Fibroblast of peridontal ligament (primary cell): Measurements from ENCODE around the gene DOK6.
"Not testable (repeated sequence)": the region's sequence is repeated elsewhere in the genome, so short reads cannot be mapped to it uniquely, and the experiment has no call there.

ENCODE experiments used
- DNase-seq: peaks from one replicate; pipeline ENCODE4 v3.0.0-alpha.2; 2010; ENCODE audit errors: extremely low read depth

DOK6 gene

DNA sequence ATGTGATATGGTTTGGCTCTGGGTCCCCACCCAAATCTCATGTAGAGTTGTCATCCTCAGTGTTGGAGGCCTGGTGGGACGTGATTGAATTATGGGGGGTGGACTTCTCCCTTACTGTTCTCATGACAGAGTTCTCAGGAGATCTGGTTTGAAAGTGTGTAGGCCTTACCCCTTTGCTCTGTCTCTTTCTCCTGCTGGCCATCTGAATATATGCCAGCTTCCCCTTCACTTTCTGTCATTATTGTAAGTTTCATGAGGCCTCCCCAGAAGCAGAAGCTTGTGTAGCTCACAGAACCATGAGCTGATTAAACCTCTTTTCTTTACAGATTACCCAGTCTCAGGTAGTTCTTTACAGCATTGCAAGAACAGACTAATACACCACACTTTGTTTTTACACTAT, 222.3 kb downstream of the DOK6 start:
- DNase-seq = no peak

DNA sequence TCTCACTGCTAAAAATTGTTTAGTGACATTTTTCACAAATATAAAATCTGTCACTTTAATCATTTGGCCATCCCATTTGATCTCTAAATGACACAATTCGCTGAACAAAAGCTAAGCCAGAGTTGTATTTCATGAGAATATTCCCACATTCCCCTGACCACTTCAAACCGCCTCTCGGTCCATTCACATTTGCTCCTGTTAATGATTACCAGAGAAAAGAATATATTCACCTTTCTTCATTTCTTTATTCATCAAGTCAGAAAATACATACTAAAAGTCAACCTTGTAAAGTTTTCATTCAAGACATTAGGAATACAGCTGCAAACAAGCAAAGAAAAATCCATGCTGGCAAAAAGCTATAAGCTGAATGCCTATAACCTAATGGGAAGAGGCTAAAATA, 225.5 kb downstream of the DOK6 start:
- DNase-seq = no peak

- peak; percentile 46 for DNase-seq
Observed at GRCh38 chr18:69626643-69627242, 226.1 kb downstream of the DOK6 start.

GRCh38 chr18:69628774-69629359, 228.2 kb downstream of the DOK6 start:
- no peak for DNase-seq

DNA sequence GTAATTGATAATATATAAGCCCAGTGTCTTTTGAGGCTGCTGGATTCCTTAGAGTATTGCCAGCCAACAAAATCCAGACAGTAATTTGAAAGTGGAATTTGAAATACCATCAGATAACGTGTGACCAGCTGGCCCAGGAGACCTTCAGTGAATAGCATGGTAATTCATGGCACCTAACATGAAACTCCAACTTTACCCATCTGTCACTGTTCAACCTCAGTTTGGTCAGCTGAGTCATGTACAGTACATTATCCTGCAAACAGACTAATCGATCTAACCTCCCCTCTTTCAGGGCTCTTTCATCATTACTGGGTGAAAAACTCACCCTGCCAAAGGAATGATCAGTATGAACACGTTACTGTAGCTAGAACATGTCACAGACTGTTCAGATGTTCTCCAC, 230.6 kb downstream of the DOK6 start:
- peak; percentile 18 for DNase-seq

DNA sequence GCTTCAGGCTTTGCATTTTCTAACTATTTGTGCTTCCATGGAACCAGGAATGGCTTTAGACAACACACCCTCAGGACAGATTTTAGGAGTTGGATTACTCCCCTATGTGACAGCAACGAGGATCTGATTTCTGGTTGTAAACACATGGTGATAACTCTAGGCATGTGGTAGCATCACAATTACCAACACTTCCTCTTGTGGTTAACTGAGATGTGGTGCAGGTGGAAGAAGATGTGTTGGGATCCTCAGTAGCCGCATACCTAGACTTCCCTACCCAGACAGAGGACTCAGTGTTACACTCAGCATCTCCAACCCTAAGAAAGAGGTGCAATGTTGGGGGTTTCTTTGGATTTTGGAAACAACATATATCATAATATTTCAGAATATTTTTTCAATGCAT, 234.8 kb downstream of the DOK6 start:
- no peak for DNase-seq

DNA sequence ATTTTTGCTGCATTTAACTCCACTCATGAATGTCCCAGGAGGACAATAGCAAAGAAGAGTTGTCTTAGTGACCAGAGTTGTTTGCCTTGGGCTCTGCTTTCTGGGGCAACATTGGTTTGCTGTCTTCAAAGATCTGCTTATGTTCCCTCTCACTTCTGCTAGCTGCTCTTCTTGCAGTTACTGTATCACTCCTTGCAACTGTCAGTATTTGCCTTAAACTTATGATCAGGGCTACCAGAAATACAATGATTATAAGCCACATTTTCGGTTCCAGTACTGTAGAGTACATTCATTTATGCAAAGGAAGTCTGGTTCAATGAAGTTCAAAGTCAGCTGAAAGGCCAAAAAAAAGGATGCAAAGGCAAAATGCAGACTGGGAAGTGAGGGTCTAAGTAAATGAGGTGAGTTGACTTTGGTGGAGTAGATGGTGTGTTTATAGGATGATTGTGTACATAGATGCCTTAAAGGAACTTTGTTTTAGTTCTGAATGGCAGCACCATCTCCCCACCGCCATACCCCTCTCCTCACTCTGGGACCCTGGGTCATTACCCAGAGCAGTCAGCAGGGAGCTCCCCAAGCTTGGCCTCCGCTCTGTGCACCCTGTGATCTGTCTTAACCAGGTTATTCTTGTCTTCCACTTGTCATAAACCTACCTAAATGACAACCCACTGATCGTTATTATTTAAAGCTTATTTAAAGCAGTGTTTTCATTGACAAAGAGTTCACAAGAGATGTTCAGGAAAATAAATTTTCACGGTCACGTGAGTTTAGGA, 236.0 kb downstream of the DOK6 start:
- no peak for DNase-seq

- DNase-seq = no peak
Observed at GRCh38 chr18:69638056-69638455, 237.4 kb downstream of the DOK6 start.

- no peak for DNase-seq
Observed at GRCh38 chr18:69647702-69648101, 247.0 kb downstream of the DOK6 start.

DNA sequence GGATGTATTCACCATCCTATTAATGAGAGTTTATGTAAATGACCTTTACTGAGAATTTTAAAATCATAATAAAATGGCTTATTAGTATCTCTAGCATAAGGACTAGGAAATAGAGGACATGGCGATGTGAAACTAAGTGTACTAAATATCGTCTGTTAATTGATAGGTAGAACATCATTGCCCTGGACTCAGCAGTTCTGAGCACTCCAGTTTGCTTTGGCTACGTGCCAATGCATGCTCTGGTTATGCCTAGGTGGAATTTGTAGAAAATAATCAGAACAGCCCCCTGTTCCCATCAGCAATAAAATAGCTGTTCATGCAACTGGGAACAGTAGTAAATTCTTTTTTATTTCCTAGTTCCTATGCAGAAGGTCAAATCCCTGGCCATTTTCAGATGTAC, 247.8 kb downstream of the DOK6 start:
- no peak for DNase-seq

GRCh38 chr18:69649684-69650083, 249.0 kb downstream of the DOK6 start:
- no peak for DNase-seq

DNA sequence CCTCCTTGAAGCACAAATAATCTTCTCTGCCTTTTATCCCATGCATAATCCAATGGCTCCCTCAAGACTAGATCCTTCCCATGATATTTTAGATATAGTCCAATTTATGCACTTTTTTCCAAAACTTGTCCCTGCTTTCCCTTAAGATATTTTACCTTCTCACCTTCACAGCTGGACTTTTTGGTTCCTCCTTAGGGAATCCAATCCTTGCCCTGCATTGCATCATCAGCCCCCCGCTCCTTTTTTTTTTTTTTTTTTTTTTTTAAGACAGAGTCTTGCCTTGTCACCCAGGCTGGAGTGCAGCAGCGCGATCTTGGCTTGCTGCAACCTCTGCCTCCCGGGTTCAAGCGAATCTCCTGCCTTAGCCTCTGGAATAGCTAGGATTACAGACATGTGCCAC, 250.6 kb downstream of the DOK6 start:
- DNase-seq = no peak

GRCh38 chr18:69655816-69656215, 255.1 kb downstream of the DOK6 start:
- DNase-seq = no peak

- DNase-seq = peak; percentile 33
Observed at GRCh38 chr18:69658103-69658502, 257.4 kb downstream of the DOK6 start.

DNA sequence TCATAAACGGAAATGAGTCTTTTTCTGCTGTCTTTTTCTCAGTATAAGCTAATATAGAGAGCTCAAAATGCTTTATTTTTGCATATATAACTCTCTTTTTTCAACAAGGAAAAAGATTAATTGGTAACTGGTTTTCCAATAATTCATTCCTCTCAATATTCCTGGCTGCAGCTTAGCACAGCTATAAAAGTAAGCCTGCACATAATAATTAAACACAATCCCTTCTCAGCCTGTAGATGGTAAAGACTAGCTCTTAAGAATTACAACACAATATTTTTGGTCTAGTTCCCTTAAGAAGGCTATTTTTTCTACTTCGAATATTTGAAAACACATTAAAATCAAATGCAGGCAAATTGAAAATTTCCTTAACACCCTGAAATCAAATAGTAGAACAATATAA, 258.0 kb downstream of the DOK6 start:
- DNase-seq = no peak

DNA sequence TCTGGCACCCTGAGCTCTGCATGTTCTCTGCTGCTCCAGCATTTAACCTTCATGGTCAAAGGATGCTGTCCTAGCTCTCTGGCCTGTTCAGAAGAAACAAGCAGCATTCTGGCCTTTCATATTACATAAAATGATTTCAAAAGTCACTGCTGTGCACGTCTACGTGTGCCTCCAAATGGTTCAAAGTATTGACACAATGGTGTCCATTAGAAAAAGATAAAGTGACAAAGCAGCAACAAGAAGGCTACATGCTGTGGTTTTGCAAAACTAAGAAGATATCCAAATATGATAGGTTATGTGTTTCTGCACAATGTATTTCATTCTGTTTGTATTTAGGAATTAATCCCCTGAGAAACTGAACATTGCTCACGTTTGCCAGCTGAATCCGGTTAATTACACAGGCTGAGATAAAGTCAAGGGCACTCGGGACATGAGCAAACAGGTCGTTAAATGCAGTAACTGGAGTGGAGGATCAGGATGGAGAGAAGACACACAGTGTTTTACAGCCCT, 258.5 kb downstream of the DOK6 start:
- DNase-seq = no peak

- not testable (repeated sequence) for DNase-seq
Observed at GRCh38 chr18:69662090-69662489, 261.4 kb downstream of the DOK6 start.

GRCh38 chr18:69664399-69664798, 263.7 kb downstream of the DOK6 start:
- DNase-seq = peak; percentile 19

GRCh38 chr18:69674292-69674877, 273.7 kb downstream of the DOK6 start:
- no peak for DNase-seq

DNA sequence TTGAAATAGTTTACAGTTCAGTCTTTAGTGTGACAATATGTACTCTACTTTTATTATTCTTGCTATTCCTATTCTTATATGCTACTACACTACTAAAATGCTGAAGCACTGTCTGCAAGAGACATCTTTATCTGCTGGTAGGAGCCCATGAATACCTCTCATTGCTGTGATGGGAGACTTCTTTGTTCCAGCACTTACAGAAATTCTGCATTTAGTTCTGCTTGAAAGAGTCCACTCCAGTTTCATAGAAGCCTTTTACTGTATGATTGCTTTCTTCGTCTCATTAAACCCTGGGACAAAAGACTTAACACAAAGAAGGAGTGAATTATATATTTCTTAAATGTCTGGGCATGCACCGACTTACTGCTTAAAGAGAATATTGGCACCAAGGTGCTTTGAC, 274.3 kb downstream of the DOK6 start:
- DNase-seq = no peak

GRCh38 chr18:69677595-69677994, 276.9 kb downstream of the DOK6 start:
- no peak for DNase-seq

DNA sequence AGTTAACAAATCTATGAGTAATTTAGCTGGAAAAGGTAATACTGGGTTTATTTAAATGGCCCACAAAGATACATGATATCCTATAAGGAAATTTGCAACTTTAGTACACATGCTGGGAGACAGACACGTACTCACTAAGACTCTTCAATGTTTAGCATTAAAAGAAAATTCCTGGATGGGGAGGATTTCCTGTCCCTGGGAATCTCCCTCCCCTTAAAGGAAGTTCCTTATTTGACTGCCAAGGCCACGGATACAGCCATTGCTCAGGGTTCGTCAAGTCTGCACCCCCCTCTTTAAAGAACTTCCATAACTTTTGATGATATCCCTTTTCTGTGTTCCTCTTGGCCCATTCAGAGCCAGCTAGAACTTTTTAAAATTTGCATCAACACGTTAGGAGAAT, 279.4 kb downstream of the DOK6 start:
- no peak for DNase-seq

- DNase-seq = no peak
Observed at GRCh38 chr18:69683176-69683575, 282.5 kb downstream of the DOK6 start.
